HG03175 (cell line): ENCODE measurements around the gene MEAK7.

Source experiments
- ATAC-seq: cut with Tn5 transposase; IDR thresholded peaks from one replicate; pipeline ENCODE4 v1.9.1; 2021; ENCODE audit warnings: mild to moderate bottlenecking, moderate library complexity; ENCODE audit not compliant: unreplicated experiment

The MEAK7 gene

GRCh38 chr16:84495506-84495905, 9.0 kb downstream of the MEAK7 start:
- ATAC-seq = no peak

GRCh38 chr16:84489131-84489530, 15.3 kb downstream of the MEAK7 start:
- ATAC-seq = no peak

- no peak for ATAC-seq
These were observed 17.1 kb downstream of the MEAK7 start for GRCh38 chr16:84487358-84487757.

DNA sequence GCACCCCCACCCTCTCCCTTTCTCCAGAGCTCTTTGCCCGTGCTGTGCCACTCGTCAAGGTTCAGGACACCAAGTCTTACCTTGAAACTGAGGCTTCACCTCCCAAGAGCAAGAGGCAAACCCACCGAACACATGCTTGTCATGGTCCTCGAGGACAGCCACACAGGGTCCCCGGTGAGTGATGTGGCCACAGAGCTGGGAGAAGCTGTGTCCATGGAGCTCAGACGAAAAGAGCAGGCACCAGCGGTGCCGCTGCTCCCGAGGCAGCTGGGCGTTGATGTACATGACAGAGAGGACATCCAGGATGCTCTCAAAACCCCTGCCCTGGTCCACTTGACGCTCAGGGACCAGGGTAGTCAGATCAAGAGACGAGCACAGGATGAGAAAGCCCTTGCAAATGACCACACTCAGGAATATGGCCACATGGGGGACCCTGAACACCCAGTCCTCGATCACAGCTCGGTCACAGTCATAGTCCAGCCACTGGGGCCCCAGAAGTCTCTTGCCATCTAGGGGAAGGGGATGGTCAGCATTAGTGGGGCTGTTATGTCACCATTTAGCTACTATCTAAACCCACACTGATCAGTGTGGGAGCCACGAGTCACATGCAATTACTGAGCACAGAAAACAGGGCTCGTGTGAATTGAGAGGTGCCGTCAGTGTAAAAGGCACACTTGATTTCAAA, 17.8 kb downstream of the MEAK7 start:
- ATAC-seq = no peak

- ATAC-seq = no peak
These were observed 18.3 kb downstream of the MEAK7 start for GRCh38 chr16:84486126-84486525.

- no peak for ATAC-seq
These were observed 19.0 kb downstream of the MEAK7 start for GRCh38 chr16:84485255-84486010.

DNA sequence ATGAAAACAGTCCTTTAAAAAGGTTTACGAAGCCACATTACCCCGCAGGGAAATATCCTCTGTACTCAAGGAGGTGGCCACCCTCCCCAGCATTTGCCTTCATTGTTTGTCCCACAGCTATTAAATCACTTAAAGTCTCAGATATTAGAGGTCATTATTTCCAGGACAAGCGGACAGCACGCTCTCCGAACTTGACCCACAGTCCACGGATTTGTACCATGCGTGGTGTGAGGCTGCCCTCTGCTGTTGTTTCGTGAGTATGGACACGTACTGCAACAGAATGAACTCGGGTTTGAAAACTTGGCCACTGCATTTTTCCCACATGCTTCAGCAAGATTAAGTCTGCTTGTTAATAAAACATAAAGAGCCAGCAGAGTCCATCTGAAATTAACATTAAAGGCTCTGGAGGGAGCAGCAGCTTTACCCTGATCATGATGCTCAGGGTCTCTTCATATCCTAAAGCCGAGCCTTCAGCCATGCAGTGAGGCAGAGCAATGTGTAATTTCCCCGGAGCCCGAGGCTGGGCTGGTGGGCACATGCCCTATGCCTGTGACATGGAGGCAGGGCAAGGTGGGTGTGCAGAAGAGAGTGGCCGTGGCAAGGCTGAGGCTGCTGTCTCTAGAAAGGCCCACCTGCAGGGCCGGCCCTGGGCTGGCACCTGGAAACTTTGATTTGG, 19.7 kb downstream of the MEAK7 start:
- no peak for ATAC-seq

DNA sequence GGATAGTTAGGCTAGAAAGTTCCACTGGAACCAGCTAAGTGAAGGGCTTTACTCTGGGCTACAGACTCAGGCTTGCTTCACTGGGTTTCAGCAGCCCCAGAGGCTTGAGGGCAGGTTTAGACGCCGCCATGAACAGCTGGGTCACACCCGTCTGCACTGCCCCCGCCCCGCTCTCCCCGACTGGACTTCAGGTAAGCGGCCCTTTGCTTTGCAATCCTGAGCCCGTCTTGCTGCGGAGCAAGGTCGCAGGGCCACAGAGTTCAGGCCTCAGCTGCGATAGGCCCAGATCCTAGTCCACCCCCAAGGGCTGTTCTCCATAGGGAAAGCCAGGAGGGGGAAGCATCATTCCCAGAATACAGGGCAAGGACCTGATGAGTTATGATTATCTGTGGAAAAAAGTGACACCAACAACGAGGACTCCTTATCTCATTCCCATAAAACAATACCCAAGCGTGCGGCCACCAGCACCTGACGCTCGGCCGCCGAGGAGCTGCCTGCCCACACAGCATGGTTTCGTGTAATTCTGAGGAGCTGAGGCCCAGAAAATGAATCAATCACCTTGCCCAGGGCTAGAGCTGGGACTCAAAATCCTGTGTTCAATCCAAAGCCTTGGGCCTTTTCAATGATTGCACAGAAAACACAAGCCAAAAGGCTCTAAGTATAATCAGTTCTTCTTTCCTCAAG, 20.4 kb downstream of the MEAK7 start:
- no peak for ATAC-seq

DNA sequence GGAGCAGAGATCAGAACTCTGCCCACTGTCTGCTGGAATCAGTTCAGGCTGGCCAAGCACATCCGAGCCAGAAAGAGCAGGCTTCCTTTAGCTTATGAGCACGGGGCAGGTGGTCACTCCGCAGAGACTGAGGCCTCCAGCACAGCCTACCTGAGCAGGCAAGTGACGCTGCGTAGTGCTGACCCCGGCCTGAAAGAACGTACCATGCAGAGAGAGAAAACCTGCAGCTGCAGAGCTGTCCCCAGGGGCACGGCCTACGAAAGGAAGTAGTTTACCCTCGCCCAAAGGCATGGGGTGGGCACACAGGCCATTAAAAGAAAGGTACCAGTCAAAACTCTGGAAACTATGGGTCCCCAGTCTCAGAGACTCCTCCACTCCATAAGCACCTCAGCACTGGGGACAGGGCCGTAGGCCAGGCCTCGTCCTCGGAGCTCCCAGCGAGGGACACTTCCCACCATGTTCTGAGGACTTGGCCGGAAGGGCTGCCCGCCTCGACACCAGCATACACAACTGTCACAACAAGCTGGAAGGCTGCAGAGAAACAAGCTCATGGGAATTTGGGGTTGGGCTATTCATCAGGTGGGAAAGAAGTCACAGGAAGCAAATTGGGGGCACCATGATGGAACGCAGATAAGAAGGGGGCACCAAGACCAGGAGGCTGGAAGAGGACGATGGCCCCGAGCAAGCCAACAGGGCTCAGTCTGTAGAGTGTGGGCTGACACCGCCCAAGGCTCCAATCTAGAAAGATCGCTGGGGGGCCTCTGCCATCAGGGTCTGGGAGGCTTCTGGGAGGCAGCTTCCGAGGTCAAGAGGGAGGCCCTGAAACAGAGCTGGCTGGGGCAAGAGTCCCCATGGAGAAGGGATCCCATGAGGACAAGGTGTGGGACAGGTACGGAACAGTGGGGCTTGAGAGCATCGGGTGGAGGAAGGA, 21.2 kb downstream of the MEAK7 start:
- no peak for ATAC-seq

- ATAC-seq = no peak
These were observed 22.2 kb downstream of the MEAK7 start for GRCh38 chr16:84482001-84482891.

- ATAC-seq = no peak
These were observed 23.3 kb downstream of the MEAK7 start for GRCh38 chr16:84481051-84481735.

DNA sequence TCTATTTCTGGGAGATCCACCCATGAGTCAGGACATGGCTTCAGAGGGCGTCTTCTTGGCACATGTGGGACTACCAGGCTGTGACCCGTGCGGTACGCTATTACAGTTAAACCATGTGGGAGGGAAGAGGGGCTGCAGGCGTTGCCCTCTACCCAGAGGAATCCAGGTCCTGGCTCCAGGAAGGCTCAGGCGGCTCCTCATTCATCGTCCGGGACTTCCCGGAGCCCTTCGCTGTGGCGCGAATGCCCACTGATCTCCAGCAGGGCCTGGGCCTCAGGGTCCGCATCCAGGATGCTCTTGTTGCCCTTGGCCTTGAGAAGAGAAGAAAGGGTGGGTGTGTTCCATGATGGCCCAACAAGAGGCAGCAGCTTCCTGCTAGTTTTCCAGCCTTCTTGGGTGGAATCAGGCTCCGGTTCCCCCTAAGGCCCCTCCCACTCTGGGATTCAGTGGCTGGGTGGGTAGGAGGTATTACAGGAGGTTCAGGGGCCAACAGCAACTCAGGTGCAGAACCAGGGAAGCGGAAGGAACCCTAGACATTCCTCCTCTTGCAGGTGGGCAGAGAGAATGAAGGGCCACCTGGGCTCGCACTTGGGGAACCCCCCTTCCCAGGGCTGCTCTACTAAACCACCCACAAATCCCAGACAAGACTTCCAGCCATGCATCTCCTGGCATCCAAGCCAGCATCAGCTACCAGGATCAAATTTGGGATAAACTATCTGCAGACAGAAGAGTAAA, 24.6 kb downstream of the MEAK7 start:
- ATAC-seq = no peak

GRCh38 chr16:84478172-84478947, 26.1 kb downstream of the MEAK7 start:
- no peak for ATAC-seq

DNA sequence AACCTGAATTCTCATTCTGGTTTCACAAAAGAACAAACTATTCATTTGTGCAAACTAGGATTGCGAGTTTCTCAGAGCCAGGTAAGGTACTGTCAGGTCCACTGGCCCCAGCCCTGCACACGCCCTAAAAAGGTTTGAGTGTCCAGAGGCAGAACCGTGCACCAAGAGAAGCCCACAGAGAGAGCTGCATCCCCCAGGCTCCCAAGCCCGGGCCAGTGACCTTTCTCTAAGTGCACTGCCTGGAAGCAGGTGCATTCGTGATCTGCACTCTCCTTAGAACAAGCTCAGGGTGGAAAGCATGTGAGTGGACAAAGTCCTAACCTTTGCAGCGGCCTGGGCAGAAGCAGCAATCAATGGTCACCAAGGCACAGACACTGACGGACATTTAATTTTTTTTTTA, 26.8 kb downstream of the MEAK7 start:
- no peak for ATAC-seq

DNA sequence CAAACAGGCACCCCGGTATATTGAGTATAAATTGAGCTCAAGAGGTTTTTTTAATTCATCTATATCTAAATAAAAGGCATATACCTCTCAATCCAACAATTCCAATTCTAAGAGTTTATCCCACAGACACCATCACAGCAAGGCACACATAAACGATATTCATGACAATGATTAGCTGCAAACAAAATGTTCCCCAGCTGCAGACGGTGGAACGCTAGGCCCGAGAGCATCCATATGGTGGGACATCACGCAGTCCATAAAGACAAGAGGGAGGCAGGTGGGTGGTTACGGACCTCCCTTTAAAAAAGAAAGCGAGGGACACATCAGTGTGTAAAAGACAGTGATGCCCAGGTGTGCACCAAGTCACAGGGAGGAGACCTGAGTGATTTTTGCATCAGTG, 28.1 kb downstream of the MEAK7 start:
- ATAC-seq = no peak

- no peak for ATAC-seq
These were observed 28.7 kb downstream of the MEAK7 start for GRCh38 chr16:84475643-84476240.

DNA sequence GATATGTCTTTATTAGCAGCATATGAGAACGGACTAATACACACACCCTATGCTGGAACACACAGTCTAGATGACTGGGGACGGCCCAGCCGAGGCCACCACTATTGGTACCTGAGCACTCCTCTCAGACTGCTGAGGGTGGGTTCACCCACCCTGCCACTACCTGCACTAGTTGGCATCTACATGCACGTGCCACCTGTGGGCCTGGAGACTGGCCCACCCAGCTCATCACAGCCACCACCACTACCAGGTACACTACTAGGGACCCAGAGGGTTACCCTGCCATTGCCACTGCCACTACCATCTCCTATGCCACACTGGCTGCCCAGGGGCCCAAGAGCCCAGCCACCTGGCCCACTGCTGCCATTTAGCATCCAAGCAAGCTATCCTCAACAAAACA, 32.5 kb downstream of the MEAK7 start:
- ATAC-seq = no peak
